HCT116 (cell line): Measurements from ENCODE around the gene CEP72. TPM values are rescaled to one million over a fixed set of nuclear protein-coding genes. Genes with fewer than 3 reads are reported as not detected.
A peak's percentile ranks its signal among the peaks of the same experiment; 100 is the strongest.

Experiments
- ATAC-seq: fragments of 200-7000 bp; cut with Tn5 transposase; 2 replicates; pipeline ENCODE4 v1.9.1; 2020; ENCODE audit warnings: mild to moderate bottlenecking, moderate library complexity
- BruUV-seq: library from RNA; stranded (reverse); fragments of 400-500 nt; replicated peaks from 2 replicates; lab custom pipeline; 2021; lab: Mats Ljungman, UMichigan
- CTCF ChIA-PET: fragments of 300-600 bp; sonication (Branson Sonifier 250); formaldehyde crosslinking; loops from one replicate; lab custom pipeline; 2021; ENCODE audit warnings: antibody characterized with exemption; lab: Charles Lee
- POLR2A ChIA-PET: fragments of 300-600, 350-600 bp; sonication (Branson Sonifier 250); formaldehyde crosslinking; loops from one replicate; lab custom pipeline; 2021; ENCODE audit warnings: antibody characterized with exemption; lab: Charles Lee
- RAD21 ChIA-PET, 2 experiments: fragments of 300-600 bp; sonication (Branson Sonifier 250); formaldehyde crosslinking; loops; one replicate each; lab custom pipeline; 2023; ENCODE audit warnings: low total read pairs in 2 of 2; ENCODE audit not compliant: uncharacterized antibody in 2 of 2, unreplicated experiment in 2 of 2, low non-redundant PET in 1 of 2; lab: Charles Lee
- DNase-seq: peaks from one replicate; pipeline ENCODE4 v3.0.0-alpha.2; 2010; ENCODE audit warnings: low read depth, low spot score
- H2AFZ ChIP-seq: fragments of 200-600 bp; shearing (Covaris generic), sonication (generic); 2 replicates; pipeline ENCODE4 v1.6.1; 2017; ENCODE audit warnings: low read depth, mixed run types, mixed read lengths, antibody characterized with exemption, low read length; ENCODE audit not compliant: poor library complexity, severe bottlenecking
- H3K27ac ChIP-seq: 2 replicates; pipeline ENCODE4 v1.5.1; 2012; ENCODE audit warnings: low read depth, low read length
- H3K27me3 ChIP-seq: fragments of 200-600 bp; sonication (generic); 2 replicates; pipeline ENCODE4 v1.6.1; 2016; ENCODE audit warnings: mixed run types, low read length, mixed read lengths; ENCODE audit not compliant: insufficient read depth
- H3K36me3 ChIP-seq, 2 experiments: fragments of 200-500 bp in 1 of 2; fragments of 200-600 bp in 1 of 2; sonication (Bioruptor generic) in 1 of 2; sonication (generic) in 1 of 2; 2 replicates each; pipeline versions ENCODE4 v1.5.1 to v1.6.1; 2014 to 2016; ENCODE audit warnings: low read length in 2 of 2, inconsistent platforms in 1 of 2, mixed read lengths in 1 of 2, mixed run types in 1 of 2; ENCODE audit not compliant: insufficient read depth in 2 of 2, control insufficient read depth in 1 of 2
- H3K4me1 ChIP-seq, 2 experiments: fragments of 200-600 bp in 1 of 2; sonication (generic) in 1 of 2; 2 replicates each; pipeline versions ENCODE4 v1.5.1 to v1.6.1; 2012 to 2017; ENCODE audit warnings: low read length in 2 of 2, inconsistent platforms in 1 of 2, mild to moderate bottlenecking in 1 of 2, mixed read lengths in 1 of 2, mixed run types in 1 of 2, moderate library complexity in 1 of 2; ENCODE audit not compliant: insufficient read depth in 2 of 2, control insufficient read depth in 1 of 2
- H3K4me2 ChIP-seq: fragments of 200-600 bp; sonication (generic); 2 replicates; pipeline ENCODE4 v1.6.1; 2017; ENCODE audit warnings: mixed run types, low read length, mixed read lengths
- H3K4me3 ChIP-seq, 2 experiments: fragments of 200-600 bp in 1 of 2; sonication (generic) in 1 of 2; replicated peaks in 1 of 2; 2 replicates each; pipeline ENCODE4 v1.5.1; 2011 to 2016; ENCODE audit warnings: low read length in 2 of 2, control low read depth in 1 of 2, low read depth in 1 of 2, mild to moderate bottlenecking in 1 of 2, mixed read lengths in 1 of 2, mixed run types in 1 of 2
- H3K79me2 ChIP-seq: fragments of 200-600 bp; sonication (generic); 2 replicates; pipeline ENCODE4 v1.6.1; 2017; ENCODE audit warnings: mild to moderate bottlenecking, mixed run types, low read length, moderate library complexity, mixed read lengths; ENCODE audit not compliant: insufficient read depth
- H3K9ac ChIP-seq: fragments of 200-600 bp; sonication (generic); 2 replicates; pipeline ENCODE4 v1.6.1; 2016; ENCODE audit warnings: low read length, mixed read lengths
- H3K9me2 ChIP-seq: fragments of 200-600 bp; sonication (generic), shearing (Covaris generic); 2 replicates; pipeline ENCODE4 v1.6.1; 2017; ENCODE audit warnings: mixed run types, mild to moderate bottlenecking, moderate library complexity; ENCODE audit not compliant: insufficient read depth
- H3K9me3 ChIP-seq, 2 experiments: fragments of 200-500 bp in 1 of 2; fragments of 200-600 bp in 1 of 2; sonication (Bioruptor generic) in 1 of 2; sonication (generic) in 1 of 2; 2 replicates each; pipeline ENCODE4 v1.6.1; 2014 to 2017; ENCODE audit warnings: low read length in 2 of 2, mixed read lengths in 2 of 2, inconsistent platforms in 1 of 2, low read depth in 1 of 2, mild to moderate bottlenecking in 1 of 2, mixed run types in 1 of 2, moderate library complexity in 1 of 2; ENCODE audit not compliant: control insufficient read depth in 1 of 2, insufficient read depth in 1 of 2
- H4K20me1 ChIP-seq: fragments of 200-600 bp; sonication (generic), shearing (Covaris generic); 2 replicates; pipeline ENCODE4 v1.6.1; 2017; ENCODE audit warnings: mixed run types, mild to moderate bottlenecking, moderate library complexity; ENCODE audit not compliant: insufficient read depth
- CBX3 ChIP-seq: IDR thresholded peaks from 2 replicates; pipeline ENCODE4 v1.6.1; 2012; ENCODE audit warnings: low read depth
- CEBPB ChIP-seq: IDR thresholded peaks from 2 replicates; pipeline ENCODE4 v1.6.1; 2012; ENCODE audit warnings: low read depth
- EGR1 ChIP-seq: IDR thresholded peaks from 2 replicates; pipeline ENCODE4 v1.6.1; 2012; ENCODE audit warnings: low read depth
- ELF1 ChIP-seq: IDR thresholded peaks from 2 replicates; pipeline ENCODE4 v1.6.1; 2012; ENCODE audit warnings: low read depth, borderline replicate concordance
- EZH2 ChIP-seq: fragments of 200-600 bp; sonication (generic); IDR thresholded peaks from 2 replicates; pipeline ENCODE4 v1.6.1; 2017; ENCODE audit warnings: antibody characterized with exemption, mixed run types
- EZH2phosphoT487 ChIP-seq: fragments of 200-600 bp; IDR thresholded peaks from 2 replicates; pipeline ENCODE4 v1.6.1; 2018; ENCODE audit warnings: antibody characterized with exemption, borderline replicate concordance
- JUND ChIP-seq: IDR thresholded peaks from 2 replicates; pipeline ENCODE4 v1.6.1; 2012
- MAX ChIP-seq: IDR thresholded peaks from 2 replicates; pipeline ENCODE4 v1.6.1; 2012
- POLR2AphosphoS5 ChIP-seq: IDR thresholded peaks from 2 replicates; pipeline ENCODE4 v1.6.1; 2011; ENCODE audit warnings: mild to moderate bottlenecking, low read depth, low read length, moderate library complexity
- RAD21 ChIP-seq: IDR thresholded peaks from 2 replicates; pipeline ENCODE4 v1.6.1; 2012; ENCODE audit warnings: low read depth, mild to moderate bottlenecking
- REST ChIP-seq: IDR thresholded peaks from 2 replicates; pipeline ENCODE4 v1.6.1; 2012; ENCODE audit warnings: low read depth
- SIN3A ChIP-seq: IDR thresholded peaks from 2 replicates; pipeline ENCODE4 v1.6.1; 2012; ENCODE audit warnings: low read depth
- SP1 ChIP-seq: IDR thresholded peaks from 2 replicates; pipeline ENCODE4 v1.6.1; 2012; ENCODE audit warnings: low read depth
- SRF ChIP-seq: IDR thresholded peaks from 2 replicates; pipeline ENCODE4 v1.6.1; 2012; ENCODE audit warnings: low read depth
- TCF7L2 ChIP-seq: IDR thresholded peaks from 2 replicates; pipeline ENCODE4 v1.7.0; 2011; ENCODE audit warnings: borderline replicate concordance, inconsistent platforms; ENCODE audit not compliant: insufficient read depth, insufficient read length; ENCODE audit errors: extremely low read depth
- YY1 ChIP-seq: IDR thresholded peaks from 2 replicates; pipeline ENCODE4 v1.6.1; 2011; ENCODE audit warnings: low read length, low read depth, moderate library complexity, mild to moderate bottlenecking; ENCODE audit not compliant: insufficient replicate concordance; ENCODE audit errors: extremely low read depth
- ZBTB33 ChIP-seq: IDR thresholded peaks from 2 replicates; pipeline ENCODE4 v1.6.1; 2011; ENCODE audit warnings: mild to moderate bottlenecking, low read length, moderate library complexity; ENCODE audit not compliant: insufficient replicate concordance; ENCODE audit errors: extremely low read depth
- ZFX ChIP-seq: fragments of 450-650 bp; IDR thresholded peaks from 2 replicates; pipeline ENCODE4 v1.6.1; 2017
- intact Hi-C: fragments of 100-400 bp; cut with micrococcal nuclease; formaldehyde crosslinking; loops from 2 replicates; pipeline ENCODE4 v1.10.0; 2022
- total RNA-seq: library from RNA; stranded (reverse); gene quantifications from one replicate; pipeline ENCODE4 v1.2.1, GENCODE V29; 2021; ENCODE audit not compliant: unreplicated experiment
- TF ChIP-seq, protein P1 (sequence below): IDR thresholded peaks from 2 replicates; pipeline ENCODE4 v1.6.1; 2012

The CEP72 gene
- total RNA-seq, 1 experiment from 2014 or later = 25.6 TPM

DNA sequence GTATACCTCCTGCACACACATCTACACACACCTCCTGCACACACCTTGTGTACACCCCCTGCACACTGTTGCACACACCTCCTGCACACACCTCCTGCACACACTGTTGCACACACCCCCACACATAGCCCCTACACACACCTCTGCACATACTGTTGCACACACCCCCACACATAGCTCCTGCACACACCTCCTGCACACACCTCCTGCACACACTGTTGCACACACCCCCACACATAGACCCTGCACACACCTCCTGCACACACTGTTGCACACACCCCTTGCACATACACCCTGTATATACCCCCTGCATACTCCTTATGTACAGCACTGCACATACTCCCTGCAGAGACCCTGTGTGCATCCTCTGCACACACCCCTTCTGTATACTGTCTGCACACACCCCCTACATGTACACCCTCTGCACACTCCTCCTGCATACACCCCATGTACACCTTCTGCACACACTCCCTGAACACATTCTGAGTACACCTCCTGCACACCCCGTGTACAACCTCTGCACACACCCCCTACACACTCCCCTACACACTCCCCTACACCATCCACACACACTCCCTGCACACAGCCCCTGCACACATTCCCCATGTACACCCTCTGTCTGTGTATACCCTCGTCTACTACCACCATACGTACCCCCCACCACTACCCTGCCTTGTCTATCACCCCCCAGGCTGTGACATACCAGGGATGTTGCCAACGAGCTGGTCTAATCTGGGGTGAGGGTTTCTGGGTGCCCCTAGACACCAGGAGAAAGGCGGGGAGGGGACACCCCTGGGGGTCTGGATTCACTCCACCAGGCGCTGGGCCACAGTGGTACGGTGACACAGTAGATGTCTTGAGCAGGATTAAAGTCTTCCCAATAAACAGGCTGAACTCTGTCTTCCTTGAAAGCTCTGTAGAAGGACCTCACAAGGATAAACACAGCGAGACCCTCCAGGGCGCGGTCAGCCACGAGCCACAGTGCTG, 1.1 kb upstream of the CEP72 start:
- Histone ChIP-seq H3K36me3 (peaks cover 0 to 17% of the 10 kb centered on the region in 2 experiments; a peak in 2 of 4 replicates), H4K20me1 (peaks cover 6% of the 10 kb centered on the region; the same call in 1 of the 2 replicates), H3K79me2 (peaks cover 37% of the 10 kb centered on the region), H3K9ac (peak overlapping the region; percentile 79), H3K4me2 (peak overlapping the region; percentile 78), H3K27ac (no peak overlapping the region), H3K27me3 (no peaks in the 10 kb centered on the region), H3K9me3 (no peaks in the 10 kb centered on the region; a peak in 1 of 4 replicates), H3K4me3 (peak overlapping the region; percentile 72 to 93), H3K4me1 (peaks cover 0 to 16% of the 10 kb centered on the region in 2 experiments; a peak in 2 of 4 replicates), H2AFZ (no peak overlapping the region), H3K9me2 (no peaks in the 10 kb centered on the region)
- CTCF ChIA-PET = no interaction called here
- no TSS peak for BruUV-seq
- intact Hi-C loops = loop anchor here (10.0 kb wide), 1 partner anchor 156 kb away; no protein-coding TSS in a partner anchor
- no peak for ATAC-seq
- POLR2A ChIA-PET = interaction anchor here (0.6 kb wide), 1 partner anchor 9 kb away, joined by 3 read pairs; no protein-coding TSS in a partner anchor
- RAD21 ChIA-PET = no interaction called here
- TF ChIP-seq REST (no peak), TCF7L2 (no peak), SIN3A (no peak), EZH2phosphoT487 (no peak), POLR2AphosphoS5 (no peak), SRF (no peak), SP1 (no peak), ELF1 (no peak), JUND (no peak), EZH2 (no peak), ZFX (no peak), RAD21 (no peak), ZBTB33 (no peak), CBX3 (no peak), EGR1 (no peak), CEBPB (no peak), MAX (no peak), YY1 (no peak)
- TF ChIP-seq, protein P1, sequence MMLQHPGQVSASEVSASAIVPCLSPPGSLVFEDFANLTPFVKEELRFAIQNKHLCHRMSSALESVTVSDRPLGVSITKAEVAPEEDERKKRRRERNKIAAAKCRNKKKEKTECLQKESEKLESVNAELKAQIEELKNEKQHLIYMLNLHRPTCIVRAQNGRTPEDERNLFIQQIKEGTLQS = no peak
- no peak for DNase-seq
